SK-N-SH (cell line): ENCODE results near the gene MCRIP2. TPM values are rescaled to one million over a fixed set of nuclear protein-coding genes. Genes with fewer than 3 reads are reported as not detected.

Source experiments
- CTCF ChIA-PET: fragments of 300-600, 350-600 bp; formaldehyde crosslinking; extraction: SDS; loops from one replicate; lab custom pipeline; 2021; lab: Yijun Ruan, JAX
- POLR2A ChIA-PET: fragments of 350-600 bp; sonication (Branson Sonifier 250); formaldehyde crosslinking; extraction: SDS; loops from one replicate; lab custom pipeline; 2020; ENCODE audit warnings: antibody characterized with exemption, inconsistent platforms; lab: Yijun Ruan, JAX
- DNase-seq: peaks from one replicate; pipeline ENCODE4 v3.0.0; 2012
- H2AFZ ChIP-seq: fragments of 200-600 bp; sonication (generic); 2 replicates; pipeline ENCODE4 v1.8.1; 2016; ENCODE audit warnings: antibody characterized with exemption, mild to moderate bottlenecking, low read depth
- H3F3A ChIP-seq: fragments of 200-600 bp; sonication (generic); replicated peaks from 2 replicates; pipeline ENCODE3; 2016; ENCODE audit warnings: antibody characterized with exemption, mild to moderate bottlenecking; ENCODE audit not compliant: insufficient read depth
- H3K27ac ChIP-seq, 2 experiments: fragments of 200-500 bp in 1 of 2; fragments of 200-600 bp in 1 of 2; sonication (Bioruptor generic) in 1 of 2; sonication (generic), shearing (Covaris generic) in 1 of 2; 2 replicates each; pipeline versions ENCODE4 v1.5.1 to v1.6.1; 2014 to 2016; ENCODE audit warnings: low read depth in 2 of 2, inconsistent platforms in 1 of 2, low read length in 1 of 2, mild to moderate bottlenecking in 1 of 2, mixed read lengths in 1 of 2
- H3K27me3 ChIP-seq: fragments of 200-600 bp; sonication (generic), shearing (Covaris generic); 2 replicates; pipeline ENCODE4 v1.6.1; 2016; ENCODE audit warnings: mixed run types; ENCODE audit not compliant: insufficient read depth
- H3K36me3 ChIP-seq, 2 experiments: fragments of 200-500 bp in 1 of 2; fragments of 200-600 bp in 1 of 2; sonication (Bioruptor generic) in 1 of 2; sonication (generic) in 1 of 2; replicated peaks in 1 of 2; 2 replicates each; pipeline versions ENCODE3 to v1.5.1; 2014 to 2016; ENCODE audit warnings: low read length in 1 of 2, mild to moderate bottlenecking in 1 of 2; ENCODE audit not compliant: insufficient read depth in 2 of 2, control insufficient read depth in 1 of 2
- H3K4me1 ChIP-seq, 2 experiments: fragments of 200-500 bp in 1 of 2; fragments of 200-600 bp in 1 of 2; sonication (Bioruptor generic) in 1 of 2; sonication (generic), shearing (Covaris generic) in 1 of 2; 2 replicates each; pipeline versions ENCODE4 v1.5.1 to v1.6.1; 2014 to 2016; ENCODE audit warnings: low read depth in 1 of 2, low read length in 1 of 2, mixed run types in 1 of 2; ENCODE audit not compliant: insufficient read depth in 2 of 2, control insufficient read depth in 1 of 2
- H3K4me2 ChIP-seq: fragments of 200-600 bp; sonication (generic), shearing (Covaris generic); 2 replicates; pipeline ENCODE4 v1.6.1; 2017; ENCODE audit warnings: mixed run types
- H3K4me3 ChIP-seq, 2 experiments: fragments of 200-500 bp in 1 of 2; fragments of 200-600 bp in 1 of 2; sonication (Bioruptor generic) in 1 of 2; sonication (generic), shearing (Covaris generic) in 1 of 2; 2 replicates each; pipeline versions ENCODE4 v1.5.1 to v1.8.1; 2014 to 2016; ENCODE audit warnings: low read depth in 2 of 2, inconsistent platforms in 1 of 2, low read length in 1 of 2, mild to moderate bottlenecking in 1 of 2, mixed read lengths in 1 of 2, moderate library complexity in 1 of 2
- H3K79me2 ChIP-seq: fragments of 200-600 bp; sonication (generic); 2 replicates; pipeline ENCODE4 v1.8.1; 2017; ENCODE audit warnings: mild to moderate bottlenecking; ENCODE audit not compliant: insufficient read depth
- H3K9ac ChIP-seq: fragments of 200-600 bp; sonication (generic); 2 replicates; pipeline ENCODE4 v1.6.1; 2017; ENCODE audit warnings: mixed run types
- H3K9me2 ChIP-seq: fragments of 200-600 bp; sonication (generic); 2 replicates; pipeline ENCODE4 v1.6.1; 2017; ENCODE audit warnings: mixed run types
- H3K9me3 ChIP-seq: fragments of 200-600 bp; sonication (generic); 2 replicates; pipeline ENCODE4 v1.6.1; 2017; ENCODE audit warnings: mixed run types, mild to moderate bottlenecking, moderate library complexity
- H4K20me1 ChIP-seq: fragments of 200-600 bp; sonication (generic); 2 replicates; pipeline ENCODE4 v1.6.1; 2017; ENCODE audit warnings: mild to moderate bottlenecking, mixed run types; ENCODE audit not compliant: insufficient read depth
- CTCF ChIP-seq: fragments of 200-600 bp; sonication (generic); IDR thresholded peaks from 2 replicates; pipeline ENCODE4 v1.6.1; 2017; ENCODE audit warnings: antibody characterized with exemption, mild to moderate bottlenecking, moderate library complexity
- EZH2phosphoT487 ChIP-seq: fragments of 200-600 bp; sonication (generic); IDR thresholded peaks from 2 replicates; pipeline ENCODE4 v1.6.1; 2017; ENCODE audit warnings: low read depth, mixed run types, mild to moderate bottlenecking, antibody characterized with exemption, moderate library complexity, borderline replicate concordance
- FOSL2 ChIP-seq: IDR thresholded peaks from 2 replicates; pipeline ENCODE4 v1.4.0; 2012; ENCODE audit warnings: low read depth, mild to moderate bottlenecking, moderate library complexity, borderline replicate concordance
- GABPA ChIP-seq: IDR thresholded peaks from 2 replicates; pipeline ENCODE4 v1.4.0; 2012; ENCODE audit warnings: low read depth, mild to moderate bottlenecking
- IRF3 ChIP-seq: fragments of 150-350 bp; IDR thresholded peaks from 2 replicates; pipeline ENCODE4 v1.6.1; 2016; ENCODE audit warnings: mild to moderate bottlenecking, low read depth, low read length
- JUND ChIP-seq: IDR thresholded peaks from 2 replicates; pipeline ENCODE4 v1.4.0; 2012
- MAX ChIP-seq: IDR thresholded peaks from 2 replicates; pipeline ENCODE4 v1.4.0; 2012; ENCODE audit warnings: low read depth
- MEF2A ChIP-seq: IDR thresholded peaks from 2 replicates; pipeline ENCODE4 v1.4.0; 2012; ENCODE audit warnings: low read depth, borderline replicate concordance
- NFIC ChIP-seq: IDR thresholded peaks from 2 replicates; pipeline ENCODE4 v1.4.0; 2012; ENCODE audit warnings: borderline replicate concordance
- PBX3 ChIP-seq: IDR thresholded peaks from 2 replicates; pipeline ENCODE4; 2012
- POLR2AphosphoS5 ChIP-seq: IDR thresholded peaks from 2 replicates; pipeline ENCODE4 v1.6.1; 2012; ENCODE audit warnings: low read depth, low read length
- TCF12 ChIP-seq: IDR thresholded peaks from 2 replicates; pipeline ENCODE4 v1.4.0; 2012
- TEAD4 ChIP-seq: IDR thresholded peaks from 2 replicates; pipeline ENCODE4 v1.4.0; 2012; ENCODE audit warnings: mild to moderate bottlenecking, borderline replicate concordance; ENCODE audit not compliant: insufficient read depth
- ZBTB33 ChIP-seq: IDR thresholded peaks from 2 replicates; pipeline ENCODE4 v1.4.0; 2012; ENCODE audit warnings: low read depth, borderline replicate concordance
- WGBS: methylation state at CpG from one replicate; pipeline ENCODE4 v1.1.6; 2017; ENCODE audit warnings: low lambda C conversion rate; 5-methylcytosine and 5-hydroxymethylcytosine counted together
- polyA plus RNA-seq, 3 experiments: library from polyadenylated mRNA; depleted of rRNA; stranded (reverse); fragments of >200 nt; gene quantifications; 2 replicates each; pipeline ENCODE4 v1.2.3, GENCODE V29; 2012

MCRIP2 gene
- polyA plus RNA-seq, 1 of the 3 experiments (the other 2 are of a cell fraction) = 36.9 TPM

GRCh38 chr16:626787-627453, 14.7 kb upstream of the MCRIP2 start:
- 41% methylated on average over 23 of the region's 29 CpGs for WGBS
- Histone ChIP-seq H2AFZ (no peak overlapping the region), H3K36me3 (peaks cover 0 to 3% of the 10 kb centered on the region in 2 experiments), H3K9ac (peak overlapping the region; percentile 28; the same call in 1 of the 2 replicates), H3K27me3 (no peaks in the 10 kb centered on the region), H3F3A (peaks cover 5% of the 10 kb centered on the region), H3K9me2 (no peaks in the 10 kb centered on the region), H3K4me3 (no peak overlapping the region), H3K27ac (peak overlapping the region in 1 of 2 experiments; percentile 91; a peak in 2 of 4 replicates)
- DNase-seq = no peak
- POLR2A ChIA-PET = no interaction called here
- TF ChIP-seq MAX = peak; percentile 86
- TF ChIP-seq NFIC = peak; percentile 85
- TF ChIP-seq MEF2A = no peak
- peak; percentile 31; the same call in 1 of the 2 replicates for TF ChIP-seq PBX3
- peak; percentile 85; the same call in 1 of the 2 replicates for TF ChIP-seq JUND
- no peak for TF ChIP-seq EZH2phosphoT487
- peak; percentile 42; the same call in 1 of the 2 replicates for TF ChIP-seq TCF12
- no peak for TF ChIP-seq TEAD4
- peak; percentile 97 for TF ChIP-seq FOSL2
- TF ChIP-seq IRF3 = no peak
- TF ChIP-seq, all 33 proteins: peak for 6
- H3K4me2 ChIP-seq = peak overlapping the region; percentile 45; the same call in 1 of the 2 replicates
- no peaks in the 10 kb centered on the region for H3K9me3 ChIP-seq
- H4K20me1 ChIP-seq = no peaks in the 10 kb centered on the region
- peaks cover 10 to 39% of the 10 kb centered on the region in 2 experiments; a peak in 3 of 4 replicates for H3K4me1 ChIP-seq
- peaks cover 5% of the 10 kb centered on the region; the same call in 1 of the 2 replicates for H3K79me2 ChIP-seq
- CTCF ChIA-PET = interaction anchor here (0.9 to 2.6 kb wide), 2 partner anchors 9 to 21 kb away, joined by 3 to 12 read pairs; partner anchors contain the start of gene METTL26

GRCh38 chr16:627454-628239, 14.0 kb upstream of the MCRIP2 start:
- Histone ChIP-seq H3K27me3 (no peaks in the 10 kb centered on the region), H3K9me3 (no peaks in the 10 kb centered on the region), H3F3A (peaks cover 5% of the 10 kb centered on the region), H2AFZ (no peak overlapping the region), H3K36me3 (peaks cover 0 to 3% of the 10 kb centered on the region in 2 experiments), H3K9me2 (no peaks in the 10 kb centered on the region), H3K4me3 (no peak overlapping the region), H3K4me1 (peaks cover 10 to 39% of the 10 kb centered on the region in 2 experiments; a peak in 3 of 4 replicates), H3K27ac (peak overlapping the region in 1 of 2 experiments; percentile 91; a peak in 1 of 4 replicates), H3K4me2 (peak overlapping the region; percentile 45; the same call in 1 of the 2 replicates), H3K79me2 (peaks cover 5% of the 10 kb centered on the region; the same call in 1 of the 2 replicates), H3K9ac (no peak overlapping the region), H4K20me1 (no peaks in the 10 kb centered on the region)
- CTCF ChIA-PET = interaction anchor here (0.8 to 2.6 kb wide), 5 partner anchors 9 to 40 kb away, joined by 3 to 12 read pairs (median 3); partner anchors contain the start of genes METTL26 and RAB40C
- 86% methylated on average over 42 of the region's 50 CpGs for WGBS
- TF ChIP-seq IRF3 = no peak
- no peak for TF ChIP-seq GABPA
- TF ChIP-seq MEF2A = no peak
- TF ChIP-seq NFIC = peak; percentile 36; the same call in 1 of the 2 replicates
- peak; percentile 68; the same call in 1 of the 2 replicates for TF ChIP-seq ZBTB33
- TF ChIP-seq POLR2AphosphoS5 = no peak
- no peak for TF ChIP-seq TEAD4
- no peak for TF ChIP-seq CTCF
- POLR2A ChIA-PET = no interaction called here
- no peak for DNase-seq
